KMS-11 (cell line): ENCODE results near the gene EGLN2.
"Not testable (repeated sequence)": the region's sequence is repeated elsewhere in the genome, so short reads cannot be mapped to it uniquely, and the experiment has no call there.

ENCODE experiments used
- H2AFZ ChIP-seq: fragments of 200-600 bp; sonication (generic); 2 replicates; pipeline ENCODE4 v1.6.1; 2016; ENCODE audit warnings: antibody characterized with exemption, mixed run types, low read depth
- H3K27ac ChIP-seq: fragments of 200-600 bp; sonication (generic); 2 replicates; pipeline ENCODE4 v1.6.1; 2016; ENCODE audit warnings: mild to moderate bottlenecking, mixed run types
- H3K27me3 ChIP-seq: fragments of 200-600 bp; sonication (generic); 2 replicates; pipeline ENCODE4 v1.6.1; 2017; ENCODE audit warnings: mild to moderate bottlenecking, low read depth, mixed run types, moderate library complexity; ENCODE audit not compliant: insufficient read depth
- H3K36me3 ChIP-seq: fragments of 200-600 bp; sonication (generic); 2 replicates; pipeline ENCODE4 v1.6.1; 2017; ENCODE audit warnings: mild to moderate bottlenecking, mixed run types; ENCODE audit not compliant: insufficient read depth
- H3K4me1 ChIP-seq: fragments of 200-600 bp; sonication (generic); 2 replicates; pipeline ENCODE4 v1.6.1; 2016; ENCODE audit warnings: mild to moderate bottlenecking, low read depth, mixed run types; ENCODE audit not compliant: poor library complexity, severe bottlenecking
- H3K4me2 ChIP-seq: fragments of 200-600 bp; sonication (generic); 2 replicates; pipeline ENCODE4 v1.7.0; 2016; ENCODE audit warnings: mild to moderate bottlenecking, mixed run types
- H3K4me3 ChIP-seq: fragments of 200-600 bp; sonication (generic); IDR thresholded peaks from 2 replicates; pipeline ENCODE4 v1.6.1; 2017; ENCODE audit warnings: low read depth, low read length, mixed read lengths; ENCODE audit not compliant: insufficient read depth
- H3K79me2 ChIP-seq: fragments of 200-600 bp; sonication (generic); 2 replicates; pipeline ENCODE4 v1.6.1; 2016; ENCODE audit warnings: low read depth, mixed run types; ENCODE audit not compliant: insufficient read depth
- H3K9ac ChIP-seq: fragments of 200-600 bp; sonication (generic); 2 replicates; pipeline ENCODE4 v1.6.1; 2016; ENCODE audit warnings: mild to moderate bottlenecking, mixed run types
- H4K20me1 ChIP-seq: fragments of 200-600 bp; sonication (generic); 2 replicates; pipeline ENCODE4 v1.6.1; 2016; ENCODE audit warnings: mild to moderate bottlenecking, mixed run types; ENCODE audit not compliant: insufficient read depth
- TF ChIP-seq, protein P1 (sequence below): fragments of 200-600 bp; sonication (generic); conservative IDR thresholded peaks from 2 replicates; pipeline ENCODE4 v1.6.1; 2017; ENCODE audit warnings: low read depth, mild to moderate bottlenecking, antibody characterized with exemption, low read length, moderate library complexity, mixed read lengths

EGLN2 gene

DNA sequence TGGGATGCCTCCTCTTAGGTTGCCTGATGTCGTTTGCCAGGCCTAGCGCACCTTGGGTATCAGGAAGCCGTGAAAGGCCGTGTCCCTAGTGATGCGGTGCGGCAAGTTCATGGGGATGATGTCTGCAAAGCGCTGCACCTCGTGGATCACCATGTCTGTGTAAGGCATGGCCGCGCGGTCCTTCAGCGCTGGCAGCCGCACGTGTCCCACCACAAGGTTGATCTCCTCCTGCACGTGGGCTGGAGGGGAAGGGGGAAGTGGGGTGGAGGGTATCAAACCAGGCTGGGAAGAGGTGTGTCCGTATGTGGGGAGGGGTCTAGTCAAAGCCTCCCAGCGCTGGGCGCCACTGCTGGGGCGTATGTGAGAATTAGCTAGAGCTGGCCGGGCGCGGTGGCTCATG lies 23.2 kb downstream of the EGLN2 start:
- H3K27ac ChIP-seq, result no peak overlapping the region
- H3K4me2 ChIP-seq, result no peak overlapping the region
- H4K20me1 ChIP-seq, result no peaks in the 10 kb centered on the region
- no peaks in the 10 kb centered on the region for H3K27me3 ChIP-seq
- no peaks in the 10 kb centered on the region for H3K79me2 ChIP-seq
- TF ChIP-seq, protein P1, sequence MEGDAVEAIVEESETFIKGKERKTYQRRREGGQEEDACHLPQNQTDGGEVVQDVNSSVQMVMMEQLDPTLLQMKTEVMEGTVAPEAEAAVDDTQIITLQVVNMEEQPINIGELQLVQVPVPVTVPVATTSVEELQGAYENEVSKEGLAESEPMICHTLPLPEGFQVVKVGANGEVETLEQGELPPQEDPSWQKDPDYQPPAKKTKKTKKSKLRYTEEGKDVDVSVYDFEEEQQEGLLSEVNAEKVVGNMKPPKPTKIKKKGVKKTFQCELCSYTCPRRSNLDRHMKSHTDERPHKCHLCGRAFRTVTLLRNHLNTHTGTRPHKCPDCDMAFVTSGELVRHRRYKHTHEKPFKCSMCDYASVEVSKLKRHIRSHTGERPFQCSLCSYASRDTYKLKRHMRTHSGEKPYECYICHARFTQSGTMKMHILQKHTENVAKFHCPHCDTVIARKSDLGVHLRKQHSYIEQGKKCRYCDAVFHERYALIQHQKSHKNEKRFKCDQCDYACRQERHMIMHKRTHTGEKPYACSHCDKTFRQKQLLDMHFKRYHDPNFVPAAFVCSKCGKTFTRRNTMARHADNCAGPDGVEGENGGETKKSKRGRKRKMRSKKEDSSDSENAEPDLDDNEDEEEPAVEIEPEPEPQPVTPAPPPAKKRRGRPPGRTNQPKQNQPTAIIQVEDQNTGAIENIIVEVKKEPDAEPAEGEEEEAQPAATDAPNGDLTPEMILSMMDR, result no peak
- no peak overlapping the region for H3K9ac ChIP-seq
- H3K4me1 ChIP-seq, result peaks cover 18% of the 10 kb centered on the region
- H3K4me3 ChIP-seq, result no peak overlapping the region
- H2AFZ ChIP-seq, result no peak overlapping the region
- H3K36me3 ChIP-seq, result no peaks in the 10 kb centered on the region

DNA sequence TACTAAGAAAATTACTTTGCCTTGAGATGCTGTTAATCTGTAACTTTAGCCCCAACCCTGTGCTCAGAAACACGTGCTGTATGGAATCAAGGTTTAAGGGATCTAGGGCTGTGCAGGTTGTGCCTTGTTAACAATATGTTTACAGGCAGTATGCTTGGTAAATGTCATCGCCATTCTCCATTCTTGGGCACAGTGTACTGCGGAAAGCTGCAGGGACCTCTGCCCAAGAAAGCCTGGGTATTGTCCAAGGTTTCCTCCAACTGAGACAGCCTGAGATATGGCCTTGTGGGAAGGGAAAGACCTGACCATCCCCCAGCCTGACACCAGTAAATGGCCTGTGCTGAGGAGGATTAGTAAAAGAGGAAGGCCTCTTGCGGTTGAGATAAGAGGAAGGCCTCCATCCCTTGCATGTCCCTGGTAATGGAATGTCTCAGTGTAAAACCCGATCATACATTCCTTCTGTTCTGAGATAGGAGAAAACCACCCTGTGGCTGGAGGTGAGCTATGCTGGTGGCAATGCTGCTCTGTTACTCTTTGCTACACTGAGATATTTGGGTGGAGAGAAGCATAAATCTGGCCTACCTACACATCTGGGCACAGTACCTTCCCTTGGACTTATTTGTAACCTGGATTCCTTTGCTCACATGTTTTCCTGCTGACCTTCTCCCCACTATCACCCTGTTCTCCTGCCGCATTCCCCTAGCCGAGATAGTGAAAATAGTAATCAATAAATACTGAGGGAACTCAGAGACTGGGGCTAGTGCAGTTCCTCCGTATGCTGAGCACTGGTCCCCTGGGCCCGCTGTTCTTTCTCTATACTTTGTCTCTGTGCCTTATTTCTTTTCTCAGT lies 23.9 kb downstream of the EGLN2 start:
- not testable (repeated sequence) for H3K79me2 ChIP-seq, H2AFZ ChIP-seq, H4K20me1 ChIP-seq, H3K36me3 ChIP-seq, H3K4me2 ChIP-seq, H3K27me3 ChIP-seq, H3K9ac ChIP-seq, H3K27ac ChIP-seq, H3K4me3 ChIP-seq
- H3K4me1 ChIP-seq, result peaks cover 14% of the 10 kb centered on the region

DNA sequence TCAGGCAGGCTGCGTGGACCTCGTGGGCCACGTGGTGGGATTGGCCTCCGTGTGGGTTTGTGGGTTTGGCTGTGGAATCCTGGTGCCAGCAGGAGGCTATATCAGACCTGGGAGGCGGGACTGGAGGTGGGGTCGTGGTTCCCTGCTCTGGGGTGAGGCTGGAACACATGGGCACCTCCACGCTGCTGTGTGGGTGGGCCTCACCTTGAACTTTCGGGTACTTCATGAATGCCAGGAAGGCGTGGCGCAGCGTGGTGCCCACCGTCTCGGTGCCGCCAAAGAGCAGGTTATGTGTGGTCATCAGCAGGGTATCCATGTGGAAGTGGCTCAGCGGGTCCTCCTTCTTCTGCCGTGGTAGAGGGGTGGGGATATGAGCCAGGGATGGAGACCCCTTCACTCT lies 25.9 kb downstream of the EGLN2 start:
- H3K27ac ChIP-seq, H3K9ac ChIP-seq, H3K79me2 ChIP-seq, H2AFZ ChIP-seq, H3K4me2 ChIP-seq, H3K27me3 ChIP-seq, H3K36me3 ChIP-seq, H3K4me1 ChIP-seq, H4K20me1 ChIP-seq, H3K4me3 ChIP-seq: not testable (repeated sequence)

DNA sequence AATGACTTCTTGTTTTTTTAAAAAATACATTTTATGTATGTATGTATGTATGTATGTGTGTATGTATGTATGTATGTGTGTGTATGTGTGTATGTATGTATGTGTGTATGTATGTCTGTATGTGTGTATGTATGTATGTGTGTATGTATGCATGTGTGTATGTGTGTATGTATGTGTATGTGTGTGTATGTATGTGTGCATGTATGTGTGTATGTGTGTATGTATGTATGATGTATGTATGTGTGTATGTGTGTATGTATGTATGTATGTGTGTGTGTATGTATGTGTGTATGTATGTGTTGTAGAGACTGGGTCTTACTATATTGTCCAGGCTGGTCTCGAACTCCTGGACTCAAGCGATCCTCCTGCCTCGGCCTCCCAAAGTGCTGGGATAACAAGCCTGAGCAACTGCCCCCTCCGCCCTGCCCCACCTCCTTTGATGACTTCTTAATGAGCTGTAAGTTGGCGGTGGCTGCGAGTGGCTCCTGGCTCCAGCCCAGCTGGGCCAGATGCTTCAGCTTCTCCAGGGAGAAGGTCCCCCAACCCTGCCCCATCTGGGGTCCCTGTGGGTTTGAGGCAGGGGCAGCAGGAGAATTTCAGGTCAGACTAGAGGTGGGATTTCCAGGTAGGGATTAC lies 26.6 kb downstream of the EGLN2 start:
- not testable (repeated sequence) for H3K4me1 ChIP-seq, H3K4me3 ChIP-seq, H3K27ac ChIP-seq, H4K20me1 ChIP-seq, H3K36me3 ChIP-seq, H3K9ac ChIP-seq, H3K27me3 ChIP-seq, H2AFZ ChIP-seq, H3K4me2 ChIP-seq, H3K79me2 ChIP-seq

DNA sequence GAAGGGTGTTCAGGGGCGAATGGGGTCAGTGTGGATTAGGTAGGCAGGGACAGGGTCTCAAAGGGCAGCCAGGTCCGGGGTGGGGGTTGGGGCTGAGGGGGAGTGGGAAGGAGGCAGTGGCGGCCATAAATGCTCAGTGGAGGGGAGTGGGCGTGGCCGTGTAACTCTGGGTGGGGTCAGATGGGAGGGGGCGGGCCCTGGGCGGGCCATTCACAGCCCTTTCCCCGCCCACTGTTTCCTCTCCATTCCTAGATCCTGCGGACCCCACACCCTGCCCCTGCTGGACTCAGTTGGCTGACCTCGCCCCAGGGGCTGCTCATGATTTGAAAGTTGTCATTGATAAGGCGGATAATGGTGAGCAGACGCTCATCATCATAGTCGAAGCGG lies 27.3 kb downstream of the EGLN2 start:
- not testable (repeated sequence) for H3K27me3 ChIP-seq, H3K4me1 ChIP-seq, H3K27ac ChIP-seq, H3K9ac ChIP-seq, H3K36me3 ChIP-seq, H4K20me1 ChIP-seq, H3K4me3 ChIP-seq, H3K79me2 ChIP-seq, H3K4me2 ChIP-seq, H2AFZ ChIP-seq

DNA sequence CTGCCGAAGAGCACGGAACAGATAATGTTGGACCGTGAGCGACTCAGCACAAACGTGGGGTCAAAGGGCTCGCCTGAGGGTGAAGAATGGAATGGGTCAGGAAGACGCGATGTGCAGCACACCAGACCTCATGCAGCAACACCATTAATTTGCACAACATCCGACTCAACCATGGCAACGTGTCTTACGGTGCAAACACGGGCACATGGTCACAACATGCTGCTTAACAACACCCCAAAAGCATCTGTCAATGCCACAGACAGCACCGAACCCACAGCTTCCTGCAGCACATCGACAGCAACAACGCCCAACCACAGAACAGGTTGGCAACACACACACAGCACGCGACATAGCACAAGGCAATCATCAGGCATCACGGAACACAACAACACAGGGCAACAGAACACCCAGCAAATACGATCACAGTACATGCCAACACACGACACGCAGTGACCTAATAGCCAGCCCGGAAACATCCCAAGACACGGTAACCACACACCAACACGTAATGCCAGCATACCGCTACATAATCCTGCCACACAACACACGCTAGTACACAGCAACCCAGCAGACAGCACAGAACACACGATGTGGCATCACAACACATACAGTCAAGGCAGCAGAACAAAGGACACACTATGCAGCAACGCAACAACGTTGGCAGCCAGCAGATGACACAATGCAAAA lies 27.9 kb downstream of the EGLN2 start:
- not testable (repeated sequence) for H3K79me2 ChIP-seq, H3K36me3 ChIP-seq, H2AFZ ChIP-seq, H3K4me1 ChIP-seq, H3K4me2 ChIP-seq, H3K27me3 ChIP-seq, H3K27ac ChIP-seq, H3K9ac ChIP-seq, H3K4me3 ChIP-seq, H4K20me1 ChIP-seq
